HL-60 (cell line): ENCODE measurements around the gene NABP2.

Source experiments
- DNase-seq, 2 experiments: peaks; one replicate each; pipeline ENCODE4 v3.0.0-alpha.2; 2010 to 2020; ENCODE audit warnings: low read depth in 1 of 2, low spot score in 1 of 2
- H3K27ac ChIP-seq: fragments of 250-450 bp; sonication (Bioruptor Pico); replicated peaks from 2 replicates; pipeline ENCODE4 v1.5.1; 2020; ENCODE audit warnings: mild to moderate bottlenecking, moderate library complexity
- H3K27me3 ChIP-seq: fragments of 250-450 bp; sonication (Bioruptor Pico); 2 replicates; pipeline ENCODE4 v1.5.1; 2021; ENCODE audit warnings: mild to moderate bottlenecking, moderate library complexity; ENCODE audit not compliant: insufficient read depth, poor library complexity, severe bottlenecking
- H3K4me3 ChIP-seq: replicated peaks from 2 replicates; pipeline ENCODE4 v1.5.1; 2011; ENCODE audit warnings: mild to moderate bottlenecking, control low read depth, low read length; ENCODE audit not compliant: insufficient read depth
- GABPA ChIP-seq: IDR thresholded peaks from 2 replicates; pipeline ENCODE4 v1.6.1; 2012; ENCODE audit warnings: low read depth
- POLR2AphosphoS5 ChIP-seq: IDR thresholded peaks from 2 replicates; pipeline ENCODE4 v1.6.1; 2012; ENCODE audit warnings: low read depth
- REST ChIP-seq: IDR thresholded peaks from 2 replicates; pipeline ENCODE4 v1.6.1; 2012; ENCODE audit warnings: low read depth; ENCODE audit not compliant: insufficient replicate concordance
- SPI1 ChIP-seq: IDR thresholded peaks from 2 replicates; pipeline ENCODE4 v1.6.1; 2012; ENCODE audit warnings: low read depth, mild to moderate bottlenecking, borderline replicate concordance
- TF ChIP-seq, protein P1 (sequence below): IDR thresholded peaks from one replicate; pipeline ENCODE4 v1.5.1; 2011; ENCODE audit warnings: low read length, control low read depth, inconsistent platforms; ENCODE audit not compliant: insufficient read depth

The NABP2 gene

DNA sequence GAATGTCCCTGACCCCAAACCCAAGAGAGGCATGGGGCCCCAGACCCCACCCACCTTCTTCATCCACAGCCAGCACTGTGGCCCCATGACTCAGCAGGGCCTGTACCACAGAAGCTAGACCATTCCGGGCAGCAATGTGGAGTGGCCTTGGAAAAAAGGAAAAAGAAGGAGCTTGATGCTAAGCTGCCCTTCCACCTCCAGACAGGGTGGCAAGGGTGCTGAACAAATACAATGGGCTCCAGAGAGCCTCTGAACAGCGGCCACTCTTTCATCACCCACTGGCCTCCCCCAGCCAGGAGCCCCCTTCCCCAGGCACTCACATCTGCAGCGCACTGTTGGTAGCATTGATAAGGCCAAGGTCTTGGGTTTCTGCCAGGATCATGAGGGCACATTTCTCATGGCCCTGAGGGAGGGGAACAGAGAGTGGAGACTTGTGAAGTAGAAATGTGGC, 19.6 kb downstream of the NABP2 start:
- H3K27ac ChIP-seq = no peak overlapping the region
- H3K4me3 ChIP-seq = no peak overlapping the region
- no peak for TF ChIP-seq GABPA
- TF ChIP-seq POLR2AphosphoS5 = no peak
- no peak for TF ChIP-seq SPI1
- TF ChIP-seq, protein P1, sequence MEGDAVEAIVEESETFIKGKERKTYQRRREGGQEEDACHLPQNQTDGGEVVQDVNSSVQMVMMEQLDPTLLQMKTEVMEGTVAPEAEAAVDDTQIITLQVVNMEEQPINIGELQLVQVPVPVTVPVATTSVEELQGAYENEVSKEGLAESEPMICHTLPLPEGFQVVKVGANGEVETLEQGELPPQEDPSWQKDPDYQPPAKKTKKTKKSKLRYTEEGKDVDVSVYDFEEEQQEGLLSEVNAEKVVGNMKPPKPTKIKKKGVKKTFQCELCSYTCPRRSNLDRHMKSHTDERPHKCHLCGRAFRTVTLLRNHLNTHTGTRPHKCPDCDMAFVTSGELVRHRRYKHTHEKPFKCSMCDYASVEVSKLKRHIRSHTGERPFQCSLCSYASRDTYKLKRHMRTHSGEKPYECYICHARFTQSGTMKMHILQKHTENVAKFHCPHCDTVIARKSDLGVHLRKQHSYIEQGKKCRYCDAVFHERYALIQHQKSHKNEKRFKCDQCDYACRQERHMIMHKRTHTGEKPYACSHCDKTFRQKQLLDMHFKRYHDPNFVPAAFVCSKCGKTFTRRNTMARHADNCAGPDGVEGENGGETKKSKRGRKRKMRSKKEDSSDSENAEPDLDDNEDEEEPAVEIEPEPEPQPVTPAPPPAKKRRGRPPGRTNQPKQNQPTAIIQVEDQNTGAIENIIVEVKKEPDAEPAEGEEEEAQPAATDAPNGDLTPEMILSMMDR = no peak
- DNase-seq = no peak
- no peaks in the 10 kb centered on the region for H3K27me3 ChIP-seq

DNA sequence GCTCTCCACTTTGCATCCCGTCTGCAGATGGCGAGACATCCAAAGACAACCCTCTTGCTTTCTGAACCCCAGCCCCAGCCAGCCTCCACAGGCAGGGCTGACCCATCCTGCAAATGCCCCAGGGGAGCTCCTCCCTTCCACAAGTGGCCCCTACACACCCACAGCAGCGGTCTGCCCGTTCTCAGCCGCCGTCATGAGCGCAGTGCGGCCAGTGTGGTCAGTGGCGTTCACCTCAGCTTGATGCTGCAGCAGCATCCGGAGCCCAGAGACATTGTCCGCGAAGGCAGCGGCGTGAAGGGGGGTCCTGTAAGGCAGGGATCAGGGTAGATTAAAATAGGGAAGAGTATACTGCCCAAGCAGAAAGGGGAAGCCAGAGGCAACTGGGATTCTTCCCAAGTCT, 20.4 kb downstream of the NABP2 start:
- H3K27me3 ChIP-seq = no peaks in the 10 kb centered on the region
- no peak for TF ChIP-seq REST
- no peak for TF ChIP-seq POLR2AphosphoS5
- no peak for TF ChIP-seq SPI1
- TF ChIP-seq GABPA = no peak
- TF ChIP-seq, protein P1 = no peak
- no peak overlapping the region for H3K4me3 ChIP-seq
- no peak for DNase-seq
- no peak overlapping the region for H3K27ac ChIP-seq

- Histone ChIP-seq H3K27ac (no peak overlapping the region), H3K27me3 (no peaks in the 10 kb centered on the region), H3K4me3 (no peak overlapping the region)
- DNase-seq = no peak
- TF ChIP-seq GABPA = no peak
- TF ChIP-seq, protein P1 = no peak
- no peak for TF ChIP-seq POLR2AphosphoS5
- TF ChIP-seq SPI1 = no peak
- TF ChIP-seq REST = no peak
Observed at GRCh38 chr12:56247923-56248322, 23.8 kb downstream of the NABP2 start.

DNA sequence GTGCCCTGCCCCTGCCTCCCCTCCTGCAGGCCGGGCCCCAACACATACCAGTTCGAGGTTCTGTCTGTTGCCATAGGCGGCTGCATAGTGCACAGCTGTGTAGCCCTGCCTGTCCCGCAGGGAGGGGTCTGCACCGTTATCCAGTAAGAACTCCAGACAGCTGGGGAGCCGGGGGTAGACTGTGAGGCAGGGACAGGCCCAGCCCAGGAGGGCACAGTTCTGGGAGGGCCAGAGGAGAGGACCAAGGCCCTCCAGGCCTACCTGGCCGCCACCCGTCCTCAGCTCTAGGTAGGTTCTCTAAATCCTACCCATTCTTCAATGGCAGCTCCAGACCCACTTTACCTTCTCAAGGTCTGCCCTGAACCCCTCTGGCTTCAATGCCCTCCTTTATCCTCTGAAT, 24.6 kb downstream of the NABP2 start:
- DNase-seq = no peak
- H3K27ac ChIP-seq = no peak overlapping the region
- no peaks in the 10 kb centered on the region for H3K27me3 ChIP-seq
- TF ChIP-seq SPI1 (no peak), POLR2AphosphoS5 (no peak), GABPA (no peak), REST (no peak)
- TF ChIP-seq, protein P1 = no peak
- H3K4me3 ChIP-seq = no peak overlapping the region
